Gastroesophageal sphincter (tissue), 4 donors: ENCODE data around the gene IFI35. TPM values are rescaled to one million over a fixed set of nuclear protein-coding genes. Genes with fewer than 3 reads are reported as not detected.

ENCODE experiments used
- ATAC-seq: fragments of 150-250 bp; one replicate; pipeline ENCODE4 v1.9.1; 2016; ENCODE audit warnings: mild to moderate bottlenecking, moderate library complexity
- H3K27ac ChIP-seq, 4 donors: fragments of 200-600 bp; sonication (generic) in 3 of 4; 1 replicate in 3 of 4; 2 replicates in 1 of 4; pipeline ENCODE4 v1.5.1; 2016 to 2019
- H3K27me3 ChIP-seq: fragments of 200-600 bp; sonication (generic); one replicate; pipeline ENCODE4 v1.5.1; 2019
- H3K36me3 ChIP-seq, 2 donors: fragments of 200-600 bp; sonication (generic); one replicate each; pipeline ENCODE4 v1.5.1; 2019; ENCODE audit warnings: control low read depth in 1 of 2
- H3K4me1 ChIP-seq, 3 donors: fragments of 200-600 bp; sonication (generic); 1 replicate in 2 of 3; 2 replicates in 1 of 3; pipeline ENCODE4 v1.5.1; 2016 to 2019; ENCODE audit warnings: control low read depth in 2 of 3
- H3K4me3 ChIP-seq, 2 donors: fragments of 200-600 bp; sonication (generic); one replicate each; pipeline ENCODE4 v1.5.1; 2019; ENCODE audit warnings: mild to moderate bottlenecking in 1 of 2, moderate library complexity in 1 of 2
- H3K9me3 ChIP-seq, 3 donors: fragments of 200-600 bp; sonication (generic); one replicate each; pipeline ENCODE4 v1.5.1; 2017 to 2019; ENCODE audit warnings: control low read depth in 2 of 3
- EP300 ChIP-seq: sonication (generic); formaldehyde crosslinking; IDR thresholded peaks from one replicate; pipeline ENCODE4 v1.6.1; 2017; ENCODE audit warnings: antibody characterized with exemption, mild to moderate bottlenecking
- POLR2A ChIP-seq, 2 donors: fragments of 450-650 bp; IDR thresholded peaks; one replicate each; pipeline ENCODE4 v1.6.1; 2017; ENCODE audit warnings: antibody characterized with exemption in 2 of 2, mild to moderate bottlenecking in 2 of 2, moderate library complexity in 1 of 2
- POLR2AphosphoS5 ChIP-seq: sonication (generic); formaldehyde crosslinking; IDR thresholded peaks from one replicate; pipeline ENCODE4 v1.6.1; 2017; ENCODE audit warnings: antibody characterized with exemption
- WGBS, 2 donors: methylation state at CpG; one replicate each; pipeline ENCODE4 v1.1.5; 2018; ENCODE audit warnings: low coverage in 1 of 2; 5-methylcytosine and 5-hydroxymethylcytosine counted together
- total RNA-seq, 4 donors: library from RNA; depleted of rRNA; stranded (reverse); fragments of >200 nt; gene quantifications; one replicate each; pipeline ENCODE4 v1.1.0, GENCODE V29; 2016
- TF ChIP-seq, protein P1 (sequence below), 4 experiments: fragments of 200-600 bp in 2 of 4; fragments of 450-650 bp in 2 of 4; sonication (generic) in 1 of 4; IDR thresholded peaks; one replicate each; pipeline ENCODE4 v1.5.1; 2017 to 2019; ENCODE audit warnings: antibody characterized with exemption in 4 of 4, mild to moderate bottlenecking in 2 of 4, moderate library complexity in 2 of 4

Gene IFI35
- total RNA-seq, 4 donors from 2014 or later = 17.1 to 27.9 (median 22.9) TPM

GRCh38 chr17:43026595-43026994 is 20.0 kb downstream of the IFI35 start:
- Histone ChIP-seq H3K4me3 (no peak overlapping the region), H3K27ac (peak overlapping the region in 1 of 4 donors; percentile 81), H3K9me3 (no peaks in the 10 kb centered on the region), H3K27me3 (no peaks in the 10 kb centered on the region), H3K4me1 (peaks cover 0 to 30% (median 11%) of the 10 kb centered on the region in 3 donors), H3K36me3 (no peaks in the 10 kb centered on the region)
- 30 to 65% methylated on average over 1 to 5 of the region's 5 CpGs for WGBS, 2 donors
- TF ChIP-seq, protein P1, sequence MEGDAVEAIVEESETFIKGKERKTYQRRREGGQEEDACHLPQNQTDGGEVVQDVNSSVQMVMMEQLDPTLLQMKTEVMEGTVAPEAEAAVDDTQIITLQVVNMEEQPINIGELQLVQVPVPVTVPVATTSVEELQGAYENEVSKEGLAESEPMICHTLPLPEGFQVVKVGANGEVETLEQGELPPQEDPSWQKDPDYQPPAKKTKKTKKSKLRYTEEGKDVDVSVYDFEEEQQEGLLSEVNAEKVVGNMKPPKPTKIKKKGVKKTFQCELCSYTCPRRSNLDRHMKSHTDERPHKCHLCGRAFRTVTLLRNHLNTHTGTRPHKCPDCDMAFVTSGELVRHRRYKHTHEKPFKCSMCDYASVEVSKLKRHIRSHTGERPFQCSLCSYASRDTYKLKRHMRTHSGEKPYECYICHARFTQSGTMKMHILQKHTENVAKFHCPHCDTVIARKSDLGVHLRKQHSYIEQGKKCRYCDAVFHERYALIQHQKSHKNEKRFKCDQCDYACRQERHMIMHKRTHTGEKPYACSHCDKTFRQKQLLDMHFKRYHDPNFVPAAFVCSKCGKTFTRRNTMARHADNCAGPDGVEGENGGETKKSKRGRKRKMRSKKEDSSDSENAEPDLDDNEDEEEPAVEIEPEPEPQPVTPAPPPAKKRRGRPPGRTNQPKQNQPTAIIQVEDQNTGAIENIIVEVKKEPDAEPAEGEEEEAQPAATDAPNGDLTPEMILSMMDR (IDR thresholded peaks at IDR 0.05) = no peak
- TF ChIP-seq POLR2AphosphoS5 (no peak), POLR2A (IDR thresholded peaks at IDR 0.05) (no peak), EP300 (no peak)
- ATAC-seq = no peak

- 84% methylated on average over 2 of the region's 9 CpGs; no CpG with 5 or more reads in 1 of the 2 donors for WGBS, 2 donors
- H3K4me3 ChIP-seq = no peak overlapping the region
- TF ChIP-seq POLR2AphosphoS5 (no peak), EP300 (no peak)
Observed at GRCh38 chr17:43027091-43028032, 20.8 kb downstream of the IFI35 start.

GRCh38 chr17:43028221-43028861 is 21.8 kb downstream of the IFI35 start:
- H3K36me3 ChIP-seq = no peaks in the 10 kb centered on the region
- H3K9me3 ChIP-seq = no peaks in the 10 kb centered on the region
- ATAC-seq = no peak
- H3K4me3 ChIP-seq = no peak overlapping the region
- TF ChIP-seq POLR2A (IDR thresholded peaks at IDR 0.05) (no peak), EP300 (no peak), POLR2AphosphoS5 (no peak)
- TF ChIP-seq, protein P1 (IDR thresholded peaks at IDR 0.05) = no peak
- H3K4me1 ChIP-seq = peaks cover 0 to 22% (median 6%) of the 10 kb centered on the region in 3 donors
- H3K27ac ChIP-seq = no peak overlapping the region
- H3K27me3 ChIP-seq = no peaks in the 10 kb centered on the region
- no CpG with 5 or more reads among the region's 17 CpGs for WGBS, 2 donors

More at GRCh38 chr17:43027091-43028032, 20.8 kb downstream of the IFI35 start:
- no peak for ATAC-seq
- H3K27ac ChIP-seq = no peak overlapping the region
- H3K4me1 ChIP-seq = peaks cover 0 to 30% (median 11%) of the 10 kb centered on the region in 3 donors
- H3K27me3 ChIP-seq = no peaks in the 10 kb centered on the region
- no peaks in the 10 kb centered on the region for H3K9me3 ChIP-seq
- H3K36me3 ChIP-seq = no peaks in the 10 kb centered on the region

DNA sequence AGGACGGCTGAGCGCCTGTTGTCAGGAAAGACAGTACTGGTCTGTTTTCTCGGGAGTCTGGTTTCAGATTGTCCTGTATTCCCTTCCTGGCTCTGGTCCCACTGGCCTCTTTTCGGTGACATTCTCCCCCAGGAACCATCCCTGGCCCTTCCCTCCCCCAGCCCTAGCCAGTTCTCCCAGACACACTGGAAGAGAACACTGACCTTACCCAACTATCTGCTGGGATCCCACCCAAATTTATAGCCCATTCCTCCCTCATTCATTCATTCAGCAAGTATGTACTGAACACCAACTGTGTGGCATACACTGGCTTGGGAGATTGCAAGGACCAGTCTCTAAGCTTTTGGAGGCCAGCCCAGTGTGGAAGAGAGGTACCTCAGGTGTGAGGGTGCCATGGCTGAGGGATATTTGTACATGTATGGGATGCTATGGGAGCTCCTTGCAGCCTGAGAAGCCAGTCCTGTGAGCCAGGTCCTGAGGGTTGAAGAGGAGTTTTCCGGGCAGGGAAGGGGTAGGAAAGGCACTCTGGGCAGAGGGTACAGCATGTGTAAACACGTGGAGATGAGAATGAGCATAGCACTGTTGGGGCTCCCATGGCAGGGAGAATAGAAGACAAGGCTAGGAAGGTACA is 23.7 kb downstream of the IFI35 start:
- no peaks in the 10 kb centered on the region for H3K9me3 ChIP-seq
- no peak overlapping the region for H3K4me3 ChIP-seq
- WGBS, 2 donors = 73 to 78% methylated on average over 3 to 6 of the region's 6 CpGs
- H3K27me3 ChIP-seq = no peaks in the 10 kb centered on the region
- no peak overlapping the region for H3K27ac ChIP-seq
- no peaks in the 10 kb centered on the region for H3K36me3 ChIP-seq
- H3K4me1 ChIP-seq = peaks cover 0 to 7% (median 2%) of the 10 kb centered on the region in 3 donors
- no peak for ATAC-seq
- TF ChIP-seq EP300 = no peak
- TF ChIP-seq, protein P1 (IDR thresholded peaks at IDR 0.05) = no peak
- no peak for TF ChIP-seq POLR2AphosphoS5
- no peak for TF ChIP-seq POLR2A (IDR thresholded peaks at IDR 0.05)

GRCh38 chr17:43031666-43032065 is 25.1 kb downstream of the IFI35 start:
- Histone ChIP-seq H3K36me3 (no peaks in the 10 kb centered on the region), H3K4me1 (no peaks in the 10 kb centered on the region), H3K27me3 (no peaks in the 10 kb centered on the region), H3K4me3 (no peak overlapping the region), H3K9me3 (no peaks in the 10 kb centered on the region), H3K27ac (no peak overlapping the region)
- WGBS, 2 donors = 76 to 100% methylated on average over 1 to 3 of the region's 3 CpGs
- ATAC-seq = no peak
- TF ChIP-seq EP300 (no peak), POLR2A (IDR thresholded peaks at IDR 0.05) (no peak), POLR2AphosphoS5 (no peak)
- TF ChIP-seq, protein P1 (IDR thresholded peaks at IDR 0.05) = no peak
